Measurements from ENCODE around the gene UVRAG.

UVRAG gene

GRCh38 chr11:76160856-76161255 lies 345.8 kb downstream of the UVRAG start:
- Histone ChIP-seq H3K9ac (ENCODE audit: low read depth, low read length) (no peak overlapping the region), H3K4me1 (ENCODE audit: insufficient read depth, low read length) (no peaks in the 10 kb centered on the region), H3K36me3 (ENCODE audit: insufficient read depth, low read length) (no peaks in the 10 kb centered on the region), H3K9me3 (ENCODE audit: control insufficient read depth, insufficient read depth, low read length) (no peaks in the 10 kb centered on the region)

DNA sequence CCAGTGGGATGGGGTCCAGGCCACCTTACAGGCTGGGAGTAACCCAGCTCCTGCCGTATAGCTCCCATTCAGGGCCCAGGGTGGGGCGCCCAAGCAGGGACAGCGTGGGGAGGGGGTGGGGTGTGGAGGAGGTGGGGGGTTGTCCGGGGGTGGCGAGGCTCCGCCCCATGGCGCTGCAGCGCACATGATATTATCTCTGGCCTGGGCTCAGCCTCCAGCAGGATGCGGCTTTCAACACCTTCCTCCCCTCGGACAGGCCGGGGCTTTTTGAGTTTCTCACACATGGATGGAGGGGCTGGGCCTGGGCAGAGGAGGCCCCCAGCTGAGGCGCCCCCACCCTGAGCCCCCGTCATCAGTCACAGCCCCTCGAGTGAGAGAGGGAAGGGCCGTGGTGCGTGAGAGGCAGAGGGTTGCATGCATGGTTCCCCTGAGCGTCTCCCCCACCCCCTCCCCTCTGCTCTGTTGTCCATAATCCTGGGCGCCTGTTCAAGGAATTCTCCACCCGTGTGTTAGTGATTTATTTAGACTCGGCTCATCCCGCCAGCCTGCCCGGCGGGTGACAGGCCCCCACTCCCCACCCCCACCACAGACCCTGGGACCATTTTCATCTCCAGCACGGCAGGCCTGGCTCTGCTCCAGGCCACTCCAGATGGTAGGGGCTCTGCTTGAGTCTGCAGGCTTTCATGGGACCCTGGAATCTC lies 346.4 kb downstream of the UVRAG start:
- H3K9ac ChIP-seq (ENCODE audit: low read depth, low read length) = no peak overlapping the region

DNA sequence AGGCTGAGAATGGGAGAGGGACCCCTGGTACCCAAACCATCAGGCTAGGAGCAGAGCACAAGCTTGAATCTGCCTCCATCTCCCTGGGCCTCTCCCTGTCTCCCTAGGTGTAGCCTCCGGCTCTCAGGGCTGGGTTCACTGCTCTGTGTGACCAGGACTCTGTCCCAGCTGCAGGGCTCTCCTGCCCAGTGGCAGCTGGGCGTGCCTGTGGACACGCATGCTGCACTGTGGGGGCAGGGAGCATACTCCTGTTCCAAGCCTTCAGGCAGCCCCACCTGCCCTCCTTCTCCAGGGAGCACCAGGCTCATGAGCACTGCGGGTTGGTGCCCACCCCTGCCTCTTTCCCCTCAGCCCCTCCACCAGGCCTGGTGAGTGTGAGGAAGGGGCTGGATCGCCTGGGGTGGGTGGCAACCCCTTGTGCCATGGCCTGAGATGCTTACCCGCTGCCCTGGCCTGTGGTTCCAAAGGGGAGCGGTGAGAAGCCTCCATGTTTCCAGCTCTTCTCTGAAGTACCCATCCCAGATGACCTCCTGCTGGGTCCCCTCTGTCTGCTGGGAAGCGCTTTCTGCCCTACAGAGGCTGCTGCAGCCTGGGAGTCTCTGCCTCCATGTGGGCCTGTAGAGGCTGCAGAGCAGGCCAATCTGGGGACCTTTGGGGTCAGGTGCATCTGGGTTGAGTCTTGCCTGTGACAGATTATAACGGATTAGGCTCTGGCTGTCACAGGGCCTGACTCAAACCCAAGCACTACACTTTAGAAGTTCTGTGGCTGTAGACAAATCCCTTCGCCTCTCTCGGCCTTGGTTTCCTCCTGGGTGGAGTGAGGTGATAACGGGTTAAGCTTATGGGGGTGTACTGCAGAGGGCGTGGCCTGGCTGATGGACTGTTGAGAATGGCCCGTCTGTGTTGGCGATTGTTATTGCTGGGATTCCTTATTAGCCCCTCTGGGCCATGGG lies 347.6 kb downstream of the UVRAG start:
- H3K9me3 ChIP-seq (ENCODE audit: control insufficient read depth, insufficient read depth, low read length) = no peaks in the 10 kb centered on the region
- H3K4me1 ChIP-seq (ENCODE audit: insufficient read depth, low read length) = no peaks in the 10 kb centered on the region
- no peaks in the 10 kb centered on the region for H3K36me3 ChIP-seq (ENCODE audit: insufficient read depth, low read length)
- no peak overlapping the region for H3K9ac ChIP-seq (ENCODE audit: low read depth, low read length)

More for the DNA sequence above, 346.4 kb downstream of the UVRAG start:
- no peaks in the 10 kb centered on the region for H3K36me3 ChIP-seq (ENCODE audit: insufficient read depth, low read length)
- no peaks in the 10 kb centered on the region for H3K4me1 ChIP-seq (ENCODE audit: insufficient read depth, low read length)
- H3K9me3 ChIP-seq (ENCODE audit: control insufficient read depth, insufficient read depth, low read length) = no peaks in the 10 kb centered on the region

- Histone ChIP-seq H3K9me3 (ENCODE audit: control insufficient read depth, insufficient read depth, low read length) (no peaks in the 10 kb centered on the region), H3K4me1 (ENCODE audit: insufficient read depth, low read length) (no peaks in the 10 kb centered on the region), H3K9ac (ENCODE audit: low read depth, low read length) (no peak overlapping the region), H3K36me3 (ENCODE audit: insufficient read depth, low read length) (no peaks in the 10 kb centered on the region)
Observed at GRCh38 chr11:76163289-76163880, 348.4 kb downstream of the UVRAG start.

DNA sequence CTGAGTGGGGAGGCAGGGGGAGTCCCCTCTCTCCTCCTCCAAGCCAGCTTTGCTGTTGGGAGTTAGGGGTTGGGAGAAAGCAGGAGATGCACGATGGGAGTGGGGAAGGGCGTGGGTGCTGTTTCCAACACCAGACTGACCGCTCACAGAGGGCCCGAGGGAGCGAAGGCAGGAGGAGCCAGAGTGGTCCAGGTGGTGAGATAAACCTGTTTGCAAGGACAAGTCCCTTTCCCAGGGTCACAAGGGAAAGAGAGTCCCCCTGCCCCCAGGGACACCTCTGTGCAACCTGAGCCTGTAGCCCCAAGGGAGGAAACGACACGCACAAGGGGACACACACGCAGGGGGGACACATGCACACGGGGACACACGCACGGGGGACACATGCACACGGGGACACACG lies 349.1 kb downstream of the UVRAG start:
- Histone ChIP-seq H3K36me3 (ENCODE audit: insufficient read depth, low read length) (no peaks in the 10 kb centered on the region), H3K9me3 (ENCODE audit: control insufficient read depth, insufficient read depth, low read length) (no peaks in the 10 kb centered on the region), H3K9ac (ENCODE audit: low read depth, low read length) (no peak overlapping the region), H3K4me1 (ENCODE audit: insufficient read depth, low read length) (no peaks in the 10 kb centered on the region)

- Histone ChIP-seq H3K9me3 (ENCODE audit: control insufficient read depth, insufficient read depth, low read length) (no peaks in the 10 kb centered on the region), H3K4me1 (ENCODE audit: insufficient read depth, low read length) (no peaks in the 10 kb centered on the region; the same call in 1 of the 2 replicates), H3K9ac (ENCODE audit: low read depth, low read length) (no peak overlapping the region), H3K36me3 (ENCODE audit: insufficient read depth, low read length) (no peaks in the 10 kb centered on the region)
Observed at GRCh38 chr11:76164861-76165751, 350.1 kb downstream of the UVRAG start.

DNA sequence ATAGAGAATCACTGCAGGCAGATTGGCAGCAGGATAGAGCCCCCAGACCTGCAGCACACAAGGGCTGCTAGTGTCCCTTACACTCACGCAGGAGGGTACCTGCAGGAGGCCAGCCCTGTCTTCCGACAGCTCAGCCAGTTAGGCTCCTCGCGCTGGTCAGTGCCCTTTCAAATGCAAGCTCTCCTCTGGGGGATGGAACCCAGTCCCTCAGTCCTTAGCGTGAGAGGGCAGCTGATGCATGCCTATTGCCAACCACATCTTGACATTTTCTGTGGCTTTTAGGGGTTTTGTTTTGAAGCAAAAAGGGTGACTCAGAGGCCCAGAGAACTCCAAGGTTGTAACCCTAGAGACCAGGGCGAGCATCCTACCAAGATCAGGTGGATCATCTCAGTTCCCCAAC lies 351.3 kb downstream of the UVRAG start:
- Histone ChIP-seq H3K9me3 (ENCODE audit: control insufficient read depth, insufficient read depth, low read length) (no peaks in the 10 kb centered on the region), H3K36me3 (ENCODE audit: insufficient read depth, low read length) (no peaks in the 10 kb centered on the region), H3K4me1 (ENCODE audit: insufficient read depth, low read length) (no peaks in the 10 kb centered on the region; the same call in 1 of the 2 replicates), H3K9ac (ENCODE audit: low read depth, low read length) (no peak overlapping the region)

DNA sequence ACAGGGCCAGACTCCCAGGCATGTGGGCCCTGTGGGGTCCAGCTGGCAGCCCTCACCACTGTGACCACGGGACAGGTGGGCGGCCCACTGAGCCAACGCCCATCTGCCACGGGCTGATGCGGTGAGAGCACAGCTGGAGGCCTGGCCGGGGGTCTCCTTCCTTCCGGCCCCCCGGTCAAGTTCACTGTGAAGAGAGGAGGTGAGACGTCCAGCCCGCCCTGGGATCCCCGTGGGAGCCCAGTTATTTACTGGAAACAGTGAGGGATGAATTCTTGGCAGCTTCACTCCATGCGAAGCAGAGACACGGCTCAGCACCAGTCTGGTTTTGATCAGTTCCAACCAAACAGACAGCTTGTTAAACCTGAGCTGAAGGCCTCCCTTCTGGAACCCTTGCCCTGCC lies 352.6 kb downstream of the UVRAG start:
- H3K4me1 ChIP-seq (ENCODE audit: insufficient read depth, low read length) = no peaks in the 10 kb centered on the region; the same call in 1 of the 2 replicates
- H3K36me3 ChIP-seq (ENCODE audit: insufficient read depth, low read length) = no peaks in the 10 kb centered on the region
- H3K9me3 ChIP-seq (ENCODE audit: control insufficient read depth, insufficient read depth, low read length) = no peaks in the 10 kb centered on the region
- no peak overlapping the region for H3K9ac ChIP-seq (ENCODE audit: low read depth, low read length)

- no peaks in the 10 kb centered on the region; the same call in 1 of the 2 replicates for H3K4me1 ChIP-seq (ENCODE audit: insufficient read depth, low read length)
- no peaks in the 10 kb centered on the region for H3K9me3 ChIP-seq (ENCODE audit: control insufficient read depth, insufficient read depth, low read length)
- H3K36me3 ChIP-seq (ENCODE audit: insufficient read depth, low read length) = no peaks in the 10 kb centered on the region
- H3K9ac ChIP-seq (ENCODE audit: low read depth, low read length) = no peak overlapping the region
Observed at GRCh38 chr11:76169473-76169896, 354.5 kb downstream of the UVRAG start.

DNA sequence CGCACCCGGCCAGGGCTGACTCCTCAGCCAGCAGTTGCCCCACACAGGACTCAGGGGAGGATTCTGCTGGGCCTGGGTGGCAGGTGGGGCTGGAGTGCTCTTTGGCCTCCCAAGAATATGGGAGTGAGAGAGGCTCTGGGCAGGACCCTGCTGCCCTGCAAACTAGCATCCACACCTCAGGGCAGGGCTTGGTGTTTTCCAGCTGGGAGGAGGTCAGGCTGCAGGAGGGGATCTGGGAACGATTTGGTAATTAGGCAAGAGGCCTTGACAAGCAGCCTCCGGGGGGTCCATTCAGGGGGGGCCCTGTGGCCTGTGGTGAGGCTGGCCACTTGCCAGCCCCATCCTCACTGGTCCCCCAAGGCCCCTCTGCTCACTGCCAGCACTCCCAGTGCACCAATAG lies 355.5 kb downstream of the UVRAG start:
- Histone ChIP-seq H3K4me1 (ENCODE audit: insufficient read depth, low read length) (no peaks in the 10 kb centered on the region; the same call in 1 of the 2 replicates), H3K9ac (ENCODE audit: low read depth, low read length) (no peak overlapping the region), H3K36me3 (ENCODE audit: insufficient read depth, low read length) (no peaks in the 10 kb centered on the region)

DNA sequence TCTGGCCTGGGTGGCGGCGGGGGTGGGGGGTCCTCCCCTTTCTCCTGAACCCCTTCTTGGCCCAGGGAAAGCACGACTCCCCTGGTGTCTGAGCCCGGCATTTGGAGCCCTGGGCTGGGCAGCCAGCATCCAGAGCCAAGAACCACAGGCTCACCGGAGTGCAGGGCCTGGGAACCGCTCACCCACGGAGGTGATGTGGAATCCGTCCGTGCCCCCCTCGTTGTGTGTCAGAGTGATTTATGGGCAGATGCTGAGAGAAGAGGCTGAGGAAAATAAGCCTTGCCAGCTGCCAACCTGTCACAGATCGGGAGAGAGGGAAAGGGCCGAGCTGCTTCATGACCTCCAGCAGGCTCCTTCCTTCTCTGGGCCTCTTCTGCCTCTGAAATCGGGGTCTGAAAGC lies 357.6 kb downstream of the UVRAG start:
- Histone ChIP-seq H3K4me1 (ENCODE audit: insufficient read depth, low read length) (no peaks in the 10 kb centered on the region; the same call in 1 of the 2 replicates), H3K9ac (ENCODE audit: low read depth, low read length) (no peak overlapping the region), H3K9me3 (ENCODE audit: control insufficient read depth, insufficient read depth, low read length) (no peaks in the 10 kb centered on the region), H3K36me3 (ENCODE audit: insufficient read depth, low read length) (no peaks in the 10 kb centered on the region)

More for the DNA sequence above, 355.5 kb downstream of the UVRAG start:
- no peaks in the 10 kb centered on the region for H3K9me3 ChIP-seq (ENCODE audit: control insufficient read depth, insufficient read depth, low read length)

GRCh38 chr11:76173663-76174062 lies 358.7 kb downstream of the UVRAG start:
- Histone ChIP-seq H3K36me3 (ENCODE audit: insufficient read depth, low read length) (no peaks in the 10 kb centered on the region), H3K4me1 (ENCODE audit: insufficient read depth, low read length) (no peaks in the 10 kb centered on the region; the same call in 1 of the 2 replicates), H3K9me3 (ENCODE audit: control insufficient read depth, insufficient read depth, low read length) (no peaks in the 10 kb centered on the region), H3K9ac (ENCODE audit: low read depth, low read length) (no peak overlapping the region)

DNA sequence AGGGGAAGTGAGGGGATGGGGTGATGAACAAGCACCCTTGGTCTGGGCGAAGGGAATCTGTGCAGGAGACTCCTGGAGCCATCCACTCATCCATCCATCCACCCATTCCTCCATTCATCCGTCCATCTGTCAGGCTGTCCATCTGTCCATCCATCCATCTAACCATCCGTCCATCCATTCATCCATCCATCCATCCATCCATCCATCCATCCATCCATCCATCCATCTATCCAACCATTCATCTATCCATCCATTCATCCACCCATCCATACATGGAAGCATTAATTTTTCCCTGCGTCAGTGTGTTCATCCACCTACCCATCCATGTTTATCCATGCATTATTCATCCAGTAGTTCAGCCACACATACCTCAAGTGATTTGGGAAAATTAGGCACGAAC lies 359.3 kb downstream of the UVRAG start:
- Histone ChIP-seq H3K9me3 (ENCODE audit: control insufficient read depth, insufficient read depth, low read length) (no peaks in the 10 kb centered on the region), H3K9ac (ENCODE audit: low read depth, low read length) (no peak overlapping the region), H3K36me3 (ENCODE audit: insufficient read depth, low read length) (no peaks in the 10 kb centered on the region), H3K4me1 (ENCODE audit: insufficient read depth, low read length) (no peaks in the 10 kb centered on the region; the same call in 1 of the 2 replicates)

DNA sequence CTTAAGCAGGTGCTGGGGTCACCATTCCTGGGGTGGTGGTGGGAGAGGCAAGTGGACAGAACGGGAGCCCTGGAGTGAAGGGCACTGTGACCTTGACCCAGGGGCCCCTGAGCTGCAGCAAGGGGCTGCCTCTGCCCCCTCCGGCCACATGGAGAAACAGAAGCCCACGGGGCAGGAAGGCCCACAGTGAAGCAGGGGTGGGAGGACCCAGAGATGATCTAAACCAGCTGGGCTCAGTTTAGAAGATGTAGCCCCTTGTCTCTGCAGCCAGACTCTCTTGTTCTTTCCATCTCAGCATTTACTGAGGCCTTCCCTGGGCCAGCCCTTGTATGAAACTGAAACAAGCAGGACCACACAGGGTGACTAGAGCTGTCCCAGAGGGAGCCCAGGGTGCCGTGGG lies 360.8 kb downstream of the UVRAG start:
- no peaks in the 10 kb centered on the region for H3K9me3 ChIP-seq (ENCODE audit: control insufficient read depth, insufficient read depth, low read length)
- no peaks in the 10 kb centered on the region for H3K4me1 ChIP-seq (ENCODE audit: insufficient read depth, low read length)
- no peak overlapping the region for H3K9ac ChIP-seq (ENCODE audit: low read depth, low read length)
- no peaks in the 10 kb centered on the region for H3K36me3 ChIP-seq (ENCODE audit: insufficient read depth, low read length)

All from ES-I3 (cell line).